ENCODE results near the gene FAM171A2. TPM values are rescaled to one million over a fixed set of nuclear protein-coding genes. Genes with fewer than 3 reads are reported as not detected.
"Not testable (repeated sequence)": the region's sequence is repeated elsewhere in the genome, so short reads cannot be mapped to it uniquely, and the experiment has no call there.

Gene FAM171A2
- total and polyA plus RNA-seq, 8 donors: 0.24 to 1.3 (median 0.69) TPM

GRCh38 chr17:44344939-44345453, 18.7 kb downstream of the FAM171A2 start, which contains the start of gene GRN:
GRN (plus strand) TSS chr17:44345302; CDS start chr17:44349165, 3,863 bp downstream.
- Histone ChIP-seq H3K4me1 (peaks cover 0 to 9% (median 0%) of the 10 kb centered on the region in 3 donors), H3K4me3 (peak within 1 kb of the TSS; percentile 77 to 90 (median 86)), H3K9me3 (no peaks in the 10 kb centered on the region), H3K36me3 (no peaks in the 10 kb centered on the region), H3K27ac (peak within 1 kb of the TSS; percentile 64 to 87 (median 81)), H3K27me3 (no peaks in the 10 kb centered on the region)
- intact Hi-C loops (cut with DNase I): loop anchor here in 1 of 3 donors (5.0 kb wide), 1 partner anchor 133 kb away; no protein-coding TSS in a partner anchor
- peak; percentile 97 to 99 (median 98) for ATAC-seq
- 1% methylated on average over 26 of the region's 26 CpGs for WGBS, 2 donors
- no peak for TF ChIP-seq CTCF (IDR thresholded peaks at IDR 0.05)
- DNase-seq: peak; percentile 87 to 96 (median 96)
- FAIRE-seq: peak; percentile 94

- no peak for TF ChIP-seq CTCF (IDR thresholded peaks at IDR 0.05)
- no peak for ATAC-seq
- intact Hi-C loops (cut with DNase I): no loop called here
- Histone ChIP-seq H3K36me3 (no peaks in the 10 kb centered on the region), H3K4me3 (no peak overlapping the region), H3K27me3 (no peaks in the 10 kb centered on the region), H3K27ac (no peak overlapping the region), H3K9me3 (no peaks in the 10 kb centered on the region), H3K4me1 (peaks cover 0 to 9% (median 0%) of the 10 kb centered on the region in 3 donors)
- 57 to 67% methylated on average over 11 of the region's 11 CpGs for WGBS, 2 donors
- DNase-seq: peak in 2 of 6 donors; percentile 26 to 51
- no peak for FAIRE-seq
Measured at GRCh38 chr17:44343510-44344209, 20.0 kb downstream of the FAM171A2 start.

- intact Hi-C loops (cut with DNase I); FAIRE-seq; H3K27me3 ChIP-seq; H3K9me3 ChIP-seq; H3K4me1 ChIP-seq; H3K36me3 ChIP-seq; H3K4me3 ChIP-seq; ATAC-seq; H3K27ac ChIP-seq; DNase-seq: not testable (repeated sequence)
- 65 to 68% methylated on average over 5 of the region's 5 CpGs for WGBS, 2 donors
Measured at GRCh38 chr17:44340553-44340952, 23.1 kb downstream of the FAM171A2 start.

- ATAC-seq: peak in 2 of 4 donors; percentile 22 to 29
- Histone ChIP-seq H3K36me3 (no peaks in the 10 kb centered on the region), H3K27ac (no peak overlapping the region), H3K4me1 (no peaks in the 10 kb centered on the region), H3K4me3 (no peak overlapping the region), H3K9me3 (no peaks in the 10 kb centered on the region), H3K27me3 (no peaks in the 10 kb centered on the region)
- DNase-seq: peak in 1 of 6 donors; percentile 36
- no peak for FAIRE-seq
- no peak for TF ChIP-seq CTCF (IDR thresholded peaks at IDR 0.05)
- intact Hi-C loops (cut with DNase I): no loop called here
- WGBS, 2 donors: 49 to 59% methylated on average over 6 of the region's 6 CpGs
Measured at GRCh38 chr17:44338702-44339101, 25.0 kb downstream of the FAM171A2 start.

GRCh38 chr17:44335968-44336367, 27.7 kb downstream of the FAM171A2 start:
- H3K27ac ChIP-seq: no peak overlapping the region
- no peak for TF ChIP-seq CTCF (IDR thresholded peaks at IDR 0.05)
- 31 to 43% methylated on average over 5 of the region's 5 CpGs for WGBS, 2 donors
- DNase-seq: no peak
- H3K36me3 ChIP-seq: no peaks in the 10 kb centered on the region
- H3K4me3 ChIP-seq: no peak overlapping the region
- peaks cover 0 to 3% (median 0%) of the 10 kb centered on the region in 3 donors for H3K4me1 ChIP-seq
- no peak for ATAC-seq
- H3K27me3 ChIP-seq: no peaks in the 10 kb centered on the region
- no peak for FAIRE-seq
- intact Hi-C loops (cut with DNase I): no loop called here
- H3K9me3 ChIP-seq: no peaks in the 10 kb centered on the region
